Keratinocyte (primary cell): Measurements from ENCODE around the gene VKORC1. TPM values are rescaled to one million over a fixed set of nuclear protein-coding genes. Genes with fewer than 3 reads are reported as not detected.

Experiments used
- DNase-seq: peaks from one replicate; pipeline ENCODE4 v3.0.0-alpha.2; 2011; ENCODE audit warnings: low read depth, missing footprints, low spot score
- FAIRE-seq: peaks from 2 replicates; lab custom pipeline; 2011; peaks lifted over from hg19 to GRCh38; lab: Jason Lieb, UNC
- H2AFZ ChIP-seq: 2 replicates; pipeline ENCODE4 v1.6.0; 2012; ENCODE audit warnings: low read length, control low read depth, inconsistent platforms; ENCODE audit not compliant: control insufficient read depth
- H3K27ac ChIP-seq: 2 replicates; pipeline ENCODE4 v1.5.1; 2011; ENCODE audit warnings: low read length; ENCODE audit not compliant: control insufficient read depth, insufficient read depth
- H3K27me3 ChIP-seq: 3 replicates; pipeline ENCODE4 v1.6.0; 2011; ENCODE audit warnings: low read length; ENCODE audit not compliant: control insufficient read depth, insufficient read depth; ENCODE audit errors: extremely low read depth
- H3K36me3 ChIP-seq, 2 experiments: 2 replicates in 1 of 2; 3 replicates in 1 of 2; pipeline ENCODE4 v1.5.1; 2011; ENCODE audit warnings: low read length in 2 of 2, mild to moderate bottlenecking in 1 of 2; ENCODE audit not compliant: control insufficient read depth in 2 of 2, insufficient read depth in 2 of 2; ENCODE audit errors: extremely low read depth in 1 of 2
- H3K4me1 ChIP-seq: 3 replicates; pipeline ENCODE4 v1.5.1; 2011; ENCODE audit warnings: low read length; ENCODE audit not compliant: control insufficient read depth, insufficient read depth; ENCODE audit errors: extremely low read depth
- H3K4me2 ChIP-seq: 3 replicates; pipeline ENCODE4 v1.6.0; 2011; ENCODE audit warnings: low read depth, low read length; ENCODE audit not compliant: control insufficient read depth, insufficient read depth; ENCODE audit errors: extremely low read depth
- H3K4me3 ChIP-seq, 3 experiments: fragments of 200-600 bp in 1 of 3; sonication (generic) in 1 of 3; 2 replicates in 2 of 3; 3 replicates in 1 of 3; pipeline ENCODE4 v1.5.1; 2011 to 2016; ENCODE audit warnings: low read length in 3 of 3, mild to moderate bottlenecking in 3 of 3, control low read depth in 2 of 3, inconsistent platforms in 1 of 3, low read depth in 1 of 3, mixed read lengths in 1 of 3, mixed run types in 1 of 3, moderate library complexity in 1 of 3; ENCODE audit not compliant: control insufficient read depth in 2 of 3, insufficient read depth in 2 of 3; ENCODE audit errors: extremely low read depth in 1 of 3
- H3K79me2 ChIP-seq: 2 replicates; pipeline ENCODE4 v1.6.0; 2012; ENCODE audit warnings: low read length; ENCODE audit not compliant: control insufficient read depth, insufficient read depth
- H3K9ac ChIP-seq: 3 replicates; pipeline ENCODE4 v1.6.0; 2011; ENCODE audit warnings: low read length; ENCODE audit not compliant: control insufficient read depth, insufficient read depth; ENCODE audit errors: extremely low read depth
- H3K9me1 ChIP-seq: 3 replicates; pipeline ENCODE4 v1.6.0; 2011; ENCODE audit warnings: low read length; ENCODE audit not compliant: control insufficient read depth, insufficient read depth; ENCODE audit errors: extremely low read depth
- H3K9me3 ChIP-seq: 2 replicates; pipeline ENCODE4 v1.5.1; 2012; ENCODE audit warnings: low read depth, low read length; ENCODE audit not compliant: control insufficient read depth
- H4K20me1 ChIP-seq: 3 replicates; pipeline ENCODE4 v1.6.0; 2011; ENCODE audit warnings: low read length; ENCODE audit not compliant: control insufficient read depth, insufficient read depth; ENCODE audit errors: extremely low read depth
- EZH2 ChIP-seq: IDR thresholded peaks from one replicate; pipeline ENCODE4 v1.6.1; 2012; ENCODE audit warnings: inconsistent platforms, mild to moderate bottlenecking, low read length, moderate library complexity
- dilution Hi-C: fragments of 300-500 bp; cut with MboI; formaldehyde crosslinking; loops from one replicate; pipeline ENCODE4 v1.7.0; 2020; ENCODE audit warnings: low sequenced_read_pairs; ENCODE audit not compliant: extremely low pct_ligation_motif_present
- polyA plus RNA-seq, 5 experiments: library from polyadenylated mRNA; depleted of rRNA in 3 of 5; stranded (reverse) in 3 of 5; stranded (forward) in 1 of 5; unstranded in 1 of 5; fragments of >200 nt; gene quantifications; 1 replicate in 1 of 5; 2 replicates in 3 of 5; 3 replicates in 1 of 5; pipeline versions ENCODE4 v1.2.1 to v1.2.3, GENCODE V29; 2011 to 2012; ENCODE audit warnings: missing spikeins in 2 of 5, low read depth in 1 of 5, low replicate concordance in 1 of 5
- TF ChIP-seq, protein P1 (sequence below), 3 experiments: IDR thresholded peaks in 1 of 3; conservative IDR thresholded peaks in 1 of 3; optimal IDR thresholded peaks in 1 of 3; 2 replicates in 2 of 3; 3 replicates in 1 of 3; pipeline versions ENCODE3 to v1.5.1; 2011; ENCODE audit warnings: low read length in 3 of 3, mild to moderate bottlenecking in 3 of 3, moderate library complexity in 2 of 3, control low read depth in 1 of 3, inconsistent platforms in 1 of 3; ENCODE audit not compliant: insufficient read depth in 2 of 3; ENCODE audit errors: extremely low read depth in 1 of 3

Gene VKORC1
- polyA plus RNA-seq, 1 donor (not counting 4 experiments of a cell fraction or from before 2014, with no cell fraction given), result 73.6 TPM

- H3K79me2 ChIP-seq, result peaks cover 64% of the 10 kb centered on the region
- dilution Hi-C loops, result no loop called here
- H3K4me3 ChIP-seq, result no peak overlapping the region
- FAIRE-seq (no peak), DNase-seq (no peak)
- H3K27me3 ChIP-seq, result no peaks in the 10 kb centered on the region
- H3K4me1 ChIP-seq, result no peaks in the 10 kb centered on the region
- TF ChIP-seq, protein P1, sequence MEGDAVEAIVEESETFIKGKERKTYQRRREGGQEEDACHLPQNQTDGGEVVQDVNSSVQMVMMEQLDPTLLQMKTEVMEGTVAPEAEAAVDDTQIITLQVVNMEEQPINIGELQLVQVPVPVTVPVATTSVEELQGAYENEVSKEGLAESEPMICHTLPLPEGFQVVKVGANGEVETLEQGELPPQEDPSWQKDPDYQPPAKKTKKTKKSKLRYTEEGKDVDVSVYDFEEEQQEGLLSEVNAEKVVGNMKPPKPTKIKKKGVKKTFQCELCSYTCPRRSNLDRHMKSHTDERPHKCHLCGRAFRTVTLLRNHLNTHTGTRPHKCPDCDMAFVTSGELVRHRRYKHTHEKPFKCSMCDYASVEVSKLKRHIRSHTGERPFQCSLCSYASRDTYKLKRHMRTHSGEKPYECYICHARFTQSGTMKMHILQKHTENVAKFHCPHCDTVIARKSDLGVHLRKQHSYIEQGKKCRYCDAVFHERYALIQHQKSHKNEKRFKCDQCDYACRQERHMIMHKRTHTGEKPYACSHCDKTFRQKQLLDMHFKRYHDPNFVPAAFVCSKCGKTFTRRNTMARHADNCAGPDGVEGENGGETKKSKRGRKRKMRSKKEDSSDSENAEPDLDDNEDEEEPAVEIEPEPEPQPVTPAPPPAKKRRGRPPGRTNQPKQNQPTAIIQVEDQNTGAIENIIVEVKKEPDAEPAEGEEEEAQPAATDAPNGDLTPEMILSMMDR (optimal IDR thresholded peaks at IDR 0.05 in 1 of 3, IDR thresholded peaks at IDR 0.05 in 1 of 3, conservative IDR thresholded peaks at IDR 0.05 in 1 of 3; ENCODE audit: extremely low read depth in 1 of 3, insufficient read depth in 2 of 3, low read length in 3 of 3), result no peak
- TF ChIP-seq EZH2, result no peak
- H2AFZ ChIP-seq, result no peak overlapping the region
- H4K20me1 ChIP-seq, result no peaks in the 10 kb centered on the region
- no peak overlapping the region for H3K9ac ChIP-seq
- H3K4me2 ChIP-seq, result no peak overlapping the region
- no peak overlapping the region for H3K27ac ChIP-seq
- no peaks in the 10 kb centered on the region for H3K9me3 ChIP-seq
- no peaks in the 10 kb centered on the region for H3K9me1 ChIP-seq
- H3K36me3 ChIP-seq, result peaks cover 21 to 30% of the 10 kb centered on the region in 2 experiments
Measured at GRCh38 chr16:31077592-31078396, 16.8 kb downstream of the VKORC1 start.

DNA sequence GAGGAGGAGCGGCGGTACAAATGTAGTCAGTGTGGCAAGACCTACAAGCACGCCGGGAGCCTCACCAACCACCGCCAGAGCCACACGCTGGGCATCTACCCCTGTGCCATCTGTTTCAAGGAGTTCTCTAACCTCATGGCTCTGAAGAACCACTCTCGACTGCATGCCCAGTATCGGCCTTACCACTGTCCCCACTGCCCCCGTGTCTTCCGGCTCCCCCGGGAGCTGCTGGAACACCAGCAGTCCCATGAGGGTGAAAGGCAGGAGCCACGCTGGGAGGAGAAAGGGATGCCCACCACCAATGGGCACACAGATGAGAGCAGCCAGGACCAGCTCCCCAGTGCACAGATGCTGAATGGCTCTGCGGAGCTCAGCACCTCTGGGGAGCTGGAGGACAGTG is 17.6 kb downstream of the VKORC1 start:
- Histone ChIP-seq H3K9me1 (no peaks in the 10 kb centered on the region), H3K36me3 (peaks cover 18 to 25% of the 10 kb centered on the region in 2 experiments), H3K27me3 (no peaks in the 10 kb centered on the region), H3K9me3 (no peaks in the 10 kb centered on the region), H3K4me3 (no peak overlapping the region), H3K27ac (no peak overlapping the region), H2AFZ (no peak overlapping the region), H4K20me1 (no peaks in the 10 kb centered on the region), H3K79me2 (peaks cover 72% of the 10 kb centered on the region), H3K9ac (no peak overlapping the region), H3K4me2 (no peak overlapping the region), H3K4me1 (peaks cover 4% of the 10 kb centered on the region)
- no peak for DNase-seq
- no peak for TF ChIP-seq EZH2
- TF ChIP-seq, protein P1 (optimal IDR thresholded peaks at IDR 0.05 in 1 of 3, IDR thresholded peaks at IDR 0.05 in 1 of 3, conservative IDR thresholded peaks at IDR 0.05 in 1 of 3; ENCODE audit: extremely low read depth in 1 of 3, insufficient read depth in 2 of 3, low read length in 3 of 3), result no peak
- dilution Hi-C loops, result no loop called here
- FAIRE-seq, result no peak
